ENCODE results near the gene BORCS5. TPM values are rescaled to one million over a fixed set of nuclear protein-coding genes. Genes with fewer than 3 reads are reported as not detected.
A peak's percentile ranks its signal among the peaks of the same experiment; 100 is the strongest.

BORCS5 gene
- total RNA-seq, 4 donors from 2014 or later: 10.3 to 23.7 (median 19.6) TPM

GRCh38 chr12:12508612-12509011 is 151.7 kb downstream of the BORCS5 start:
- no peak for DNase-seq
- 96 to 98% methylated on average over 2 of the region's 2 CpGs for WGBS, 2 donors
- Histone ChIP-seq H3K27ac (peak overlapping the region in 1 of 3 donors; percentile 14), H3K9me3 (no peaks in the 10 kb centered on the region), H3K4me1 (peaks cover 25 to 50% of the 10 kb centered on the region in 2 donors), H3K4me3 (replicated peaks in 1 of 3) (no peak overlapping the region), H3K27me3 (no peaks in the 10 kb centered on the region), H3K36me3 (no peaks in the 10 kb centered on the region)
- TF ChIP-seq CTCF (IDR thresholded peaks at IDR 0.05): no peak
- TF ChIP-seq POLR2A (IDR thresholded peaks at IDR 0.05): no peak
- intact Hi-C loops (cut with DNase I): no loop called here

DNA sequence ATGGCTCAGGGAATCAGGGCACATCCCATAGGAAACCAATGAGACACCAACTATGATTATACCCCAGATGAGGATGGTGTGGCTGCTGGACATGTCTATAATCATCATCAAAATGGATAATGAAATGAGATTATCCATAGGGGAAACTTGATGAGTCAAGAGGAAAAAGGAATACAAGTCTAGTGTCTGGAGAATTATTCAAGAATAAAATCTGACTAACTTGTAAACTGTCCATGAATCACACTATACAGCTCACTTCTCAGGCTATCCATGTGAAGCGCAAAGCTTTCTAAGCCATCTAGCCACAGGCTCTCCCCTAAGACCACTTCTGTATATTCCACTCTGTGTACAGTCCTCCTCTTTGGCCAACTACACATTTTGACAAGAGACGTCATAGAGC is 153.3 kb downstream of the BORCS5 start:
- Histone ChIP-seq H3K9me3 (no peaks in the 10 kb centered on the region), H3K27ac (peak overlapping the region in 1 of 3 donors; percentile 14), H3K4me3 (replicated peaks in 1 of 3) (no peak overlapping the region), H3K36me3 (no peaks in the 10 kb centered on the region), H3K27me3 (no peaks in the 10 kb centered on the region), H3K4me1 (peaks cover 17 to 42% of the 10 kb centered on the region in 2 donors)
- intact Hi-C loops (cut with DNase I): no loop called here
- TF ChIP-seq CTCF (IDR thresholded peaks at IDR 0.05) (no peak), POLR2A (IDR thresholded peaks at IDR 0.05) (no peak)
- WGBS, 2 donors: 95 to 96% methylated on average over 2 of the region's 2 CpGs
- DNase-seq: no peak

- TF ChIP-seq POLR2A (IDR thresholded peaks at IDR 0.05) (no peak), CTCF (IDR thresholded peaks at IDR 0.05) (no peak)
- Histone ChIP-seq H3K27me3 (no peaks in the 10 kb centered on the region), H3K4me3 (replicated peaks in 1 of 3) (no peak overlapping the region), H3K9me3 (no peaks in the 10 kb centered on the region), H3K27ac (peak overlapping the region in 1 of 3 donors; percentile 14), H3K36me3 (no peaks in the 10 kb centered on the region), H3K4me1 (peaks cover 13 to 38% of the 10 kb centered on the region in 2 donors)
- WGBS, 2 donors: 96 to 98% methylated on average over 2 of the region's 2 CpGs
- no peak for DNase-seq
- intact Hi-C loops (cut with DNase I): no loop called here
Observed at GRCh38 chr12:12510551-12510950, 153.7 kb downstream of the BORCS5 start.

- no peaks in the 10 kb centered on the region for H3K27me3 ChIP-seq
- 68 to 82% methylated on average over 3 of the region's 3 CpGs for WGBS, 2 donors
- no peaks in the 10 kb centered on the region for H3K9me3 ChIP-seq
- TF ChIP-seq CTCF (IDR thresholded peaks at IDR 0.05) (no peak), POLR2A (IDR thresholded peaks at IDR 0.05) (no peak)
- no peak overlapping the region for H3K4me3 ChIP-seq (replicated peaks in 1 of 3)
- intact Hi-C loops (cut with DNase I): no loop called here
- no peak overlapping the region for H3K27ac ChIP-seq
- DNase-seq: no peak
- peaks cover 6 to 32% of the 10 kb centered on the region in 2 donors for H3K4me1 ChIP-seq
- no peaks in the 10 kb centered on the region for H3K36me3 ChIP-seq
Observed at GRCh38 chr12:12511021-12511783, 154.3 kb downstream of the BORCS5 start.

GRCh38 chr12:12511895-12512711 is 155.2 kb downstream of the BORCS5 start:
- H3K4me3 ChIP-seq (replicated peaks in 1 of 3): no peak overlapping the region
- peaks cover 5 to 24% of the 10 kb centered on the region in 2 donors for H3K4me1 ChIP-seq
- H3K27me3 ChIP-seq: no peaks in the 10 kb centered on the region
- no peak overlapping the region for H3K27ac ChIP-seq
- H3K36me3 ChIP-seq: no peaks in the 10 kb centered on the region
- no peaks in the 10 kb centered on the region for H3K9me3 ChIP-seq
- no peak for DNase-seq
- 85 to 91% methylated on average over 5 of the region's 5 CpGs for WGBS, 2 donors
- intact Hi-C loops (cut with DNase I): no loop called here
- TF ChIP-seq CTCF (IDR thresholded peaks at IDR 0.05) (no peak), POLR2A (IDR thresholded peaks at IDR 0.05) (no peak)

All from thyroid gland (tissue), 4 donors.